Smooth muscle cell (in vitro differentiated cells): ENCODE data around the gene IRX5. TPM values are rescaled to one million over a fixed set of nuclear protein-coding genes. Genes with fewer than 3 reads are reported as not detected.

Experiments
- DNase-seq: peaks from one replicate; lab custom pipeline; 2025; ENCODE audit not compliant: unreplicated experiment; lab: John Stamatoyannopoulos, UW
- H2AFZ ChIP-seq: fragments of 200-600 bp; sonication (generic); 2 replicates; pipeline ENCODE4 v1.6.0; 2016; ENCODE audit warnings: antibody characterized with exemption, low read depth, mild to moderate bottlenecking
- H3F3A ChIP-seq: fragments of 200-600 bp; sonication (generic); 2 replicates; pipeline ENCODE4 v1.6.0; 2017; ENCODE audit warnings: antibody characterized with exemption, low read depth
- H3K27ac ChIP-seq: fragments of 200-600 bp; sonication (generic); 2 replicates; pipeline ENCODE4 v1.5.1; 2016; ENCODE audit warnings: low read depth, mild to moderate bottlenecking
- H3K27me3 ChIP-seq: fragments of 200-600 bp; sonication (generic); 2 replicates; pipeline ENCODE4 v1.6.1; 2016; ENCODE audit warnings: low read depth, mild to moderate bottlenecking
- H3K36me3 ChIP-seq: fragments of 200-600 bp; sonication (generic); 2 replicates; pipeline ENCODE4 v1.5.1; 2016; ENCODE audit warnings: low read depth
- H3K4me1 ChIP-seq: fragments of 200-600 bp; sonication (generic); 2 replicates; pipeline ENCODE4 v1.5.1; 2016; ENCODE audit warnings: low read depth
- H3K4me2 ChIP-seq: fragments of 200-600 bp; sonication (generic); 2 replicates; pipeline ENCODE4 v1.6.0; 2016; ENCODE audit warnings: mild to moderate bottlenecking
- H3K4me3 ChIP-seq: fragments of 200-600 bp; sonication (generic); 2 replicates; pipeline ENCODE4 v1.5.1; 2016; ENCODE audit warnings: mild to moderate bottlenecking
- H3K79me2 ChIP-seq: fragments of 200-600 bp; sonication (generic); 2 replicates; pipeline ENCODE4 v1.6.0; 2016; ENCODE audit warnings: low read depth, mild to moderate bottlenecking
- H3K9ac ChIP-seq: fragments of 200-600 bp; sonication (generic); 2 replicates; pipeline ENCODE4 v1.6.0; 2016; ENCODE audit warnings: low read depth
- H3K9me3 ChIP-seq: fragments of 200-600 bp; sonication (generic); replicated peaks from 2 replicates; pipeline ENCODE4 v1.5.1; 2016; ENCODE audit warnings: low read depth
- H4K20me1 ChIP-seq: fragments of 200-600 bp; sonication (generic); 2 replicates; pipeline ENCODE4 v1.6.0; 2016; ENCODE audit warnings: low read depth
- CTCF ChIP-seq: fragments of 200-600 bp; sonication (generic); IDR thresholded peaks from 2 replicates; pipeline ENCODE4 v1.5.1; 2017; ENCODE audit warnings: borderline replicate concordance, mild to moderate bottlenecking, antibody characterized with exemption; ENCODE audit not compliant: insufficient read depth, poor library complexity, severe bottlenecking
- WGBS: methylation state at CpG from one replicate; pipeline ENCODE4 v1.1.7; 2016; ENCODE audit warnings: low lambda C conversion rate; 5-methylcytosine and 5-hydroxymethylcytosine counted together
- polyA plus RNA-seq: library from polyadenylated mRNA; unstranded; fragments of >200 nt; fragmentation: Nextera tagmentation; extraction: Ambion mirVana; gene quantifications from 2 replicates; pipeline ENCODE4 v1.2.1, GENCODE V29; 2016
- total RNA-seq: library from RNA; depleted of rRNA; stranded (reverse); fragments of >200 nt; gene quantifications from 2 replicates; pipeline ENCODE4 v1.2.3, GENCODE V29; 2014

The IRX5 gene
- total and polyA plus RNA-seq, 2 experiments from 2014 or later = 1.5 to 2.7 TPM

GRCh38 chr16:54980821-54981220, 50.2 kb downstream of the IRX5 start:
- Histone ChIP-seq H3K9ac (no peak overlapping the region), H3K79me2 (no peaks in the 10 kb centered on the region), H4K20me1 (no peaks in the 10 kb centered on the region), H3K4me3 (no peak overlapping the region), H3K4me1 (peaks cover under 1% of the 10 kb centered on the region), H3F3A (no peaks in the 10 kb centered on the region), H3K36me3 (no peaks in the 10 kb centered on the region), H3K9me3 (no peaks in the 10 kb centered on the region), H2AFZ (no peak overlapping the region), H3K27me3 (peaks cover 18% of the 10 kb centered on the region), H3K4me2 (no peak overlapping the region), H3K27ac (no peak overlapping the region)
- DNase-seq = no peak
- 85% methylated on average over 5 of the region's 5 CpGs for WGBS
- TF ChIP-seq CTCF = no peak
